HepG2 (cell line): ENCODE measurements around the gene MARCHF2. TPM values are rescaled to one million over a fixed set of nuclear protein-coding genes. Genes with fewer than 3 reads are reported as not detected.

Source experiments
- BRD4 ChIP-seq: sonication (generic); formaldehyde crosslinking; IDR thresholded peaks from 2 replicates; pipeline ENCODE4 v1.4.0; 2020; ENCODE audit warnings: missing genetic modification reagents
- CAMTA2 ChIP-seq: sonication (generic); formaldehyde crosslinking; IDR thresholded peaks from 2 replicates; pipeline ENCODE4 v1.4.0; 2020; ENCODE audit warnings: mild to moderate bottlenecking, missing genetic modification reagents, borderline replicate concordance
- FOXA3 ChIP-seq: IDR thresholded peaks from 2 replicates; pipeline ENCODE4 v1.6.1; 2016; ENCODE audit warnings: missing genetic modification reagents, missing compliant biosample characterization
- GFI1 ChIP-seq: sonication (generic); formaldehyde crosslinking; IDR thresholded peaks from 2 replicates; pipeline ENCODE4 v1.5.0; 2020; ENCODE audit warnings: missing genetic modification reagents, mild to moderate bottlenecking, borderline replicate concordance
- HMG20A ChIP-seq: IDR thresholded peaks from 2 replicates; pipeline ENCODE4 v1.6.1; 2016; ENCODE audit warnings: borderline replicate concordance
- KAT2B ChIP-seq: fragments of 150-350 bp; IDR thresholded peaks from 2 replicates; pipeline ENCODE4 v1.6.1; 2014; ENCODE audit warnings: low read depth, low read length, borderline replicate concordance
- KDM6A ChIP-seq: IDR thresholded peaks from 2 replicates; pipeline ENCODE4 v1.6.1; 2016; ENCODE audit warnings: low read depth
- PRDM15 ChIP-seq: sonication (generic); formaldehyde crosslinking; IDR thresholded peaks from 2 replicates; pipeline ENCODE4 v1.4.0; 2020; ENCODE audit warnings: missing genetic modification reagents
- RERE ChIP-seq: IDR thresholded peaks from 2 replicates; pipeline ENCODE4 v1.6.1; 2016; ENCODE audit warnings: low read depth, missing genetic modification reagents, missing compliant biosample characterization
- SMC3 ChIP-seq: IDR thresholded peaks from 2 replicates; pipeline ENCODE4 v1.6.1; 2011; ENCODE audit warnings: low read length, improper control_type of control experiment
- ZFP36 ChIP-seq: fragments of 150-350 bp; IDR thresholded peaks from 2 replicates; pipeline ENCODE4 v1.6.1; 2018; ENCODE audit warnings: borderline replicate concordance, low read length, low read depth; ENCODE audit not compliant: partially characterized antibody
- ZNF362 ChIP-seq: sonication (generic); formaldehyde crosslinking; IDR thresholded peaks from 2 replicates; pipeline ENCODE4 v1.4.0; 2020; ENCODE audit warnings: missing genetic modification reagents, mild to moderate bottlenecking, borderline replicate concordance
- ZNF614 ChIP-seq: IDR thresholded peaks from 2 replicates; pipeline ENCODE4 v1.6.1; 2018; ENCODE audit warnings: missing biosample characterization, missing genetic modification reagents, inconsistent platforms, borderline replicate concordance
- ZNF792 ChIP-seq: IDR thresholded peaks from 2 replicates; pipeline ENCODE4 v1.6.1; 2016
- polyA plus RNA-seq, 8 experiments: library from polyadenylated mRNA; depleted of rRNA in 3 of 8; stranded (reverse) in 7 of 8; unstranded in 1 of 8; fragments of >200 nt; fragmentation: Illumina TruSeq in 4 of 8; extraction: Trizol in 4 of 8; gene quantifications; 2 replicates each; pipeline versions ENCODE4 v1.2.1 to v1.2.3, GENCODE V29; 2011 to 2016; ENCODE audit warnings: low read depth in 4 of 8, missing spikeins in 1 of 8, mixed read lengths in 1 of 8; ENCODE audit not compliant: insufficient read depth in 1 of 8
- total RNA-seq, 5 experiments: library from RNA; depleted of rRNA; stranded (reverse); fragments of >200 nt; fragmentation: Illumina TruSeq; extraction: Trizol; gene quantifications; 2 replicates each; pipeline ENCODE4 v1.2.3, GENCODE V29; 2016; ENCODE audit warnings: low read depth in 1 of 5
- TF ChIP-seq, protein P1 (sequence below): IDR thresholded peaks from 2 replicates; pipeline ENCODE4 v1.6.1; 2012; ENCODE audit warnings: low read depth, low read length, improper control_type of control experiment

MARCHF2 gene
- total and polyA plus RNA-seq, 2 of the 13 experiments (the other 11 are each of a cell fraction or from before 2014, with no cell fraction given), result 12.7 to 13.0 TPM

- no peak for TF ChIP-seq PRDM15 (CRISPR knock-in tag)
- no peak for TF ChIP-seq ZFP36
- TF ChIP-seq BRD4 (CRISPR knock-in tag), result no peak
- TF ChIP-seq, protein P1, sequence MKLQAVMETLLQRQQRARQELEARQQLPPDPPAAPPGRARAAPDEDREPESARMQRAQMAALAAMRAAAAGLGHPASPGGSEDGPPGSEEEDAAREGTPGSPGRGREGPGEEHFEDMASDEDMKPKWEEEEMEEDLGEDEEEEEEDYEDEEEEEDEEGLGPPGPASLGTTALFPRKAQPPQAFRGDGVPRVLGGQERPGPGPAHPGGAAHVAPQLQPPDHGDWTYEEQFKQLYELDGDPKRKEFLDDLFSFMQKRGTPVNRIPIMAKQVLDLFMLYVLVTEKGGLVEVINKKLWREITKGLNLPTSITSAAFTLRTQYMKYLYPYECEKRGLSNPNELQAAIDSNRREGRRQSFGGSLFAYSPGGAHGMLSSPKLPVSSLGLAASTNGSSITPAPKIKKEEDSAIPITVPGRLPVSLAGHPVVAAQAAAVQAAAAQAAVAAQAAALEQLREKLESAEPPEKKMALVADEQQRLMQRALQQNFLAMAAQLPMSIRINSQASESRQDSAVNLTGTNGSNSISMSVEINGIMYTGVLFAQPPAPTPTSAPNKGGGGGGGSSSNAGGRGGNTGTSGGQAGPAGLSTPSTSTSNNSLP, result peak; percentile 97
- TF ChIP-seq CAMTA2 (CRISPR knock-in tag), result no peak
- 0 out of 2 replicates have a peak, but pooled peaks have one; percentile 38 for TF ChIP-seq ZNF614 (CRISPR knock-in tag)
- peak; percentile 72; the same call in 1 of the 2 replicates for TF ChIP-seq HMG20A (CRISPR knock-in tag)
- TF ChIP-seq ZNF792 (CRISPR knock-in tag), result peak; percentile 44; the same call in 1 of the 2 replicates
- TF ChIP-seq SMC3, result peak; percentile 4; the same call in 1 of the 2 replicates
- peak; percentile 59; the same call in 1 of the 2 replicates for TF ChIP-seq GFI1 (CRISPR knock-in tag)
- TF ChIP-seq KAT2B, result peak; percentile 62
- peak; percentile 96 for TF ChIP-seq FOXA3 (CRISPR knock-in tag)
- peak; percentile 77 for TF ChIP-seq KDM6A (CRISPR knock-in tag)
- TF ChIP-seq RERE (CRISPR knock-in tag), result peak; percentile 87
- peak; percentile 99 for TF ChIP-seq ZNF362
Measured at GRCh38 chr19:8387688-8388611, 25.2 kb upstream of the MARCHF2 start (continued).
